ENCODE measurements around the gene DHRS3. TPM values are rescaled to one million over a fixed set of nuclear protein-coding genes. Genes with fewer than 3 reads are reported as not detected.

Gene DHRS3
- total and polyA plus RNA-seq, 10 donors, result 8.9 to 41.0 (median 28.7) TPM

DNA sequence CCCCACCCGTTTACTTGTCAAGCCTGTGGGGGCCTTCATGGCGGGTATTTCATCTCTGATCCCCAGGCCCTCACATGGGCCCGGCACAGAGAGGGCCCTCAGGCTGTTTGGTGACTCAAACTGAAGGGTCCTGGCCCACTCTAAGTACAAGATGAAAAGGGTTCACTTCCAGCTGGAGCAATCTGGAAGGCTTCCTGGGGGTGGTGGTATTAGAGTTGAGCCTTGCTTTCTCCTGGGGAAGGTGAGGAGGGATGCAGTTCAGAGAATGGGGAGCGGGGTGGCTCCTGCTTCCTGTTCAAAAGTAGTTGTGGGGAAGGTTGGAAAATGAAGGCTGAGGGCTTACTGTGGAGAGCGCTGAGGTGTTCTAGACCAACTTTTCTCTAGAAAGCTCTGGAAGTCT lies 47.7 kb downstream of the DHRS3 start:
- no peak overlapping the region for H3K27ac ChIP-seq
- DNase-seq, result no peak
- H3K27me3 ChIP-seq (replicated peaks in 1 of 7), result no peaks in the 10 kb centered on the region
- H3K9me3 ChIP-seq, result peaks cover 0 to under 1% (median 0%) of the 10 kb centered on the region in 8 donors
- intact Hi-C loops (cut with DNase I; ENCODE audit: low total_unique reads), result no loop called here
- no peak for TF ChIP-seq POLR2AphosphoS5 (IDR thresholded peaks at IDR 0.05)
- TF ChIP-seq POLR2A (IDR thresholded peaks at IDR 0.05), result no peak
- TF ChIP-seq, protein P1, sequence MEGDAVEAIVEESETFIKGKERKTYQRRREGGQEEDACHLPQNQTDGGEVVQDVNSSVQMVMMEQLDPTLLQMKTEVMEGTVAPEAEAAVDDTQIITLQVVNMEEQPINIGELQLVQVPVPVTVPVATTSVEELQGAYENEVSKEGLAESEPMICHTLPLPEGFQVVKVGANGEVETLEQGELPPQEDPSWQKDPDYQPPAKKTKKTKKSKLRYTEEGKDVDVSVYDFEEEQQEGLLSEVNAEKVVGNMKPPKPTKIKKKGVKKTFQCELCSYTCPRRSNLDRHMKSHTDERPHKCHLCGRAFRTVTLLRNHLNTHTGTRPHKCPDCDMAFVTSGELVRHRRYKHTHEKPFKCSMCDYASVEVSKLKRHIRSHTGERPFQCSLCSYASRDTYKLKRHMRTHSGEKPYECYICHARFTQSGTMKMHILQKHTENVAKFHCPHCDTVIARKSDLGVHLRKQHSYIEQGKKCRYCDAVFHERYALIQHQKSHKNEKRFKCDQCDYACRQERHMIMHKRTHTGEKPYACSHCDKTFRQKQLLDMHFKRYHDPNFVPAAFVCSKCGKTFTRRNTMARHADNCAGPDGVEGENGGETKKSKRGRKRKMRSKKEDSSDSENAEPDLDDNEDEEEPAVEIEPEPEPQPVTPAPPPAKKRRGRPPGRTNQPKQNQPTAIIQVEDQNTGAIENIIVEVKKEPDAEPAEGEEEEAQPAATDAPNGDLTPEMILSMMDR (IDR thresholded peaks at IDR 0.05 in 8 of 11, conservative IDR thresholded peaks at IDR 0.05 in 3 of 11), result no peak
- no peak overlapping the region for H3K4me3 ChIP-seq
- H3K36me3 ChIP-seq, result peaks cover 0 to 78% (median 22%) of the 10 kb centered on the region in 6 donors
- H3K4me1 ChIP-seq, result no peaks in the 10 kb centered on the region
- WGBS, 5 donors, result 92 to 96% (median 92%) methylated on average over 5 of the region's 5 CpGs

DNA sequence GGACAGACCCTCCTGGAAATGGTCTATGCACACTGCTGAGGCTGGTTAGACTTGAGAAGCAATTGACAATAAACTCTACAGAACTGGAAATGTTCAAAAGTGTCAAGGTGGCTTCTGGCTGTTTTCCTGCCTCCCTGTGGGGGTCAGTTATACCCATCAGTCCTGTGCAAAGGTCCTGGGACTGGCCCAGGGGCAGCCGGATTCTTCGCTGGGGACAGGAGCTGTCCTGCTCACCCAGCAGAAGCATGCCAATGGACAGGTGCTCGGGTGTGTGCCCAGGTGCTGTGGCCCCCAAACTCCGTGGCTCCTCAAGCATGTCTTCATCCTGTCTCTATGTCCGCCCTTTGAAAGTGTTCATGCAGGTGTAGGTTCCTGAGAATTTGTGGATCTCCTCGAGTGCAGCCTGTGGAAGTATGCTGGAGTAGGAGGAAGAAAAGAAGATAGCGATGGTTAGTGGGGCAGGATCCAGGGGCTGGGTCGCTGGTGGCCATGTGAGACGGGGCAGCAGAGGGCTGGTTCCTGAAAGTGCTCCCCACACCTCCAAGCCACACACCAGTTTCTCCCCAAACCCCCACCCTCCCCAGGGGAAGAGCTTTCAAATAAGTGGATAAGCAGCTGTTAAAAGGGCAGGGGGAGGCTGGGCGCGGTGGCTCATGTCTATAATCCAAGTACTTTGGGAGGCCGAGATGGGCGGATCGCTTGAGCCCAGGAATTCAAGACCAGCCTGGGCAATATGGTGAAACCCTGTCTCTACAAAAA lies 49.8 kb downstream of the DHRS3 start:
- WGBS, 5 donors, result 87 to 96% (median 93%) methylated on average over 14 of the region's 14 CpGs
- Histone ChIP-seq H3K27me3 (replicated peaks in 1 of 7) (no peaks in the 10 kb centered on the region), H3K4me1 (no peaks in the 10 kb centered on the region), H3K27ac (no peak overlapping the region), H3K4me3 (no peak overlapping the region), H3K36me3 (peaks cover 0 to 59% (median 22%) of the 10 kb centered on the region in 6 donors), H3K9me3 (peaks cover 2 to 22% (median 19%) of the 10 kb centered on the region in 8 donors)
- DNase-seq, result no peak
- TF ChIP-seq, protein P1 (IDR thresholded peaks at IDR 0.05 in 8 of 11, conservative IDR thresholded peaks at IDR 0.05 in 3 of 11), result no peak
- no peak for TF ChIP-seq POLR2AphosphoS5 (IDR thresholded peaks at IDR 0.05)
- no peak for TF ChIP-seq POLR2A (IDR thresholded peaks at IDR 0.05)
- intact Hi-C loops (cut with DNase I; ENCODE audit: low total_unique reads), result no loop called here

DNA sequence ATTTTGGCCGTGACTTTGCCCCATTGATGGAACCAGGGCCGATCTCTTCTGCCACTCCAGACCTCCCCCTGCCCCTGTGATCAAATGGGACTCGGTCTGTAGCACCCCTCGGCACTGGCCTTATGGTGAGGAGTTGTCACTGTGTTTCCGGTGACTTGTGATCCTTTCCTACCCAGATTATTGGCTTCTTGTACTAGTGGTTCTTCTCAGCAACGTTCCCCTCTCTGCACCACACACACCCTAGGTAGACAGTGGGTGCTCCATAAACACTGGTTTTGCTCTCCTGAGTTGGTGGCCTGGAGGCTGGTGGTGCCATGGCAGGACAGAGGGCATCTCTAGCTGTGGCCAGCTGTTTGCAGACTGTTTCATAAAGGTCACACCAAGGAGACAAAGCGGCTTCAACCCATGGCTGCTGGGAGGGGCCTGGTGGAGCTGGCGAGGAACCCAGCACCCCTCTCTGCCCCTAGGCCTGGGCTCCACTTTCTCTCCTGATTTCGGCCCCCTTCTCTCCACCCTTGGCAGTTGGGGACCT lies 50.7 kb downstream of the DHRS3 start:
- DNase-seq, result no peak
- Histone ChIP-seq H3K27me3 (replicated peaks in 1 of 7) (no peaks in the 10 kb centered on the region), H3K36me3 (peaks cover 0 to 51% (median 22%) of the 10 kb centered on the region in 6 donors), H3K9me3 (peaks cover 7 to 30% (median 27%) of the 10 kb centered on the region in 8 donors), H3K4me1 (no peaks in the 10 kb centered on the region), H3K4me3 (no peak overlapping the region), H3K27ac (no peak overlapping the region)
- intact Hi-C loops (cut with DNase I; ENCODE audit: low total_unique reads), result no loop called here
- TF ChIP-seq POLR2A (IDR thresholded peaks at IDR 0.05), result no peak
- TF ChIP-seq, protein P1 (IDR thresholded peaks at IDR 0.05 in 8 of 11, conservative IDR thresholded peaks at IDR 0.05 in 3 of 11), result no peak
- TF ChIP-seq POLR2AphosphoS5 (IDR thresholded peaks at IDR 0.05), result no peak
- WGBS, 5 donors, result 83 to 95% (median 88%) methylated on average over 9 of the region's 9 CpGs

Measured in spleen (tissue), 11 donors.